ENCODE measurements around the gene CPNE8. TPM values are rescaled to one million over a fixed set of nuclear protein-coding genes. Genes with fewer than 3 reads are reported as not detected.

The CPNE8 gene
- total RNA-seq, 1 experiment from 2014 or later, result 23.6 TPM

DNA sequence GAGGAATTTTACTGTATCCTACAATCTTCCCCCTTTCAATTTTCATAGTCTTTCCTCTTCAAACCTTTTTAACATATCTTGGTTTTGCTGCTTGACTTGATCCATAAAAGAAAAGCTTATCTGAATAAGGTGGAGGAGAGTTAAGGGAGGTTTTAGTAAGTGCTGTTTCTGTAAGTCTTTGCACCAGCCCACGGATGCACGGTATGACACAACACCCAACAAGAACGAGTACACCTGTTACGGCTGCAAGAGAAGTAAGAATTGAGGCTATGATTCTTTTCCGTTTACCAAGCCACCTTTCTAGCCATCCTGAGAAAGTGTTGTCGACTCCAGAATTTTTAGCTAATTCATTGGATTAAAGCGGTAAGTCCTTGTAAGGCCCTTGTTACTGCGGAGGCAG, 26.1 kb upstream of the CPNE8 start:
- no peaks in the 10 kb centered on the region; the same call in 1 of the 2 replicates for H3K27me3 ChIP-seq (ENCODE audit: control insufficient read depth, insufficient read depth, low read length)
- no peak overlapping the region for H3K4me3 ChIP-seq (ENCODE audit: low read depth in 2 of 2, low read length in 2 of 2)
- in situ Hi-C loops (cut with HindIII; ENCODE audit: low pct_unique_long_range_greater_than_20kb, low sequenced_read_pairs), result no loop called here
- POLR2A ChIA-PET, result no interaction called here
- no TSS peak for BruUV-seq (replicated peaks)
- DNase-seq (ENCODE audit: low read depth, low spot score) (no peak), ATAC-seq (no peak)
- no peaks in the 10 kb centered on the region for H3K9me3 ChIP-seq (ENCODE audit: control insufficient read depth, insufficient read depth, low read depth, low read length)
- CTCF ChIA-PET, result no interaction called here
- no peaks in the 10 kb centered on the region for H3K4me1 ChIP-seq (ENCODE audit: control insufficient read depth, insufficient read depth, low read length)
- intact Hi-C loops (cut with micrococcal nuclease; ENCODE audit: unreplicated experiment), result no loop called here
- H3K36me3 ChIP-seq (ENCODE audit: control insufficient read depth, insufficient read depth, low read length), result no peaks in the 10 kb centered on the region
- H3K27ac ChIP-seq (ENCODE audit: low read length), result no peak overlapping the region
- TF ChIP-seq, protein P1, sequence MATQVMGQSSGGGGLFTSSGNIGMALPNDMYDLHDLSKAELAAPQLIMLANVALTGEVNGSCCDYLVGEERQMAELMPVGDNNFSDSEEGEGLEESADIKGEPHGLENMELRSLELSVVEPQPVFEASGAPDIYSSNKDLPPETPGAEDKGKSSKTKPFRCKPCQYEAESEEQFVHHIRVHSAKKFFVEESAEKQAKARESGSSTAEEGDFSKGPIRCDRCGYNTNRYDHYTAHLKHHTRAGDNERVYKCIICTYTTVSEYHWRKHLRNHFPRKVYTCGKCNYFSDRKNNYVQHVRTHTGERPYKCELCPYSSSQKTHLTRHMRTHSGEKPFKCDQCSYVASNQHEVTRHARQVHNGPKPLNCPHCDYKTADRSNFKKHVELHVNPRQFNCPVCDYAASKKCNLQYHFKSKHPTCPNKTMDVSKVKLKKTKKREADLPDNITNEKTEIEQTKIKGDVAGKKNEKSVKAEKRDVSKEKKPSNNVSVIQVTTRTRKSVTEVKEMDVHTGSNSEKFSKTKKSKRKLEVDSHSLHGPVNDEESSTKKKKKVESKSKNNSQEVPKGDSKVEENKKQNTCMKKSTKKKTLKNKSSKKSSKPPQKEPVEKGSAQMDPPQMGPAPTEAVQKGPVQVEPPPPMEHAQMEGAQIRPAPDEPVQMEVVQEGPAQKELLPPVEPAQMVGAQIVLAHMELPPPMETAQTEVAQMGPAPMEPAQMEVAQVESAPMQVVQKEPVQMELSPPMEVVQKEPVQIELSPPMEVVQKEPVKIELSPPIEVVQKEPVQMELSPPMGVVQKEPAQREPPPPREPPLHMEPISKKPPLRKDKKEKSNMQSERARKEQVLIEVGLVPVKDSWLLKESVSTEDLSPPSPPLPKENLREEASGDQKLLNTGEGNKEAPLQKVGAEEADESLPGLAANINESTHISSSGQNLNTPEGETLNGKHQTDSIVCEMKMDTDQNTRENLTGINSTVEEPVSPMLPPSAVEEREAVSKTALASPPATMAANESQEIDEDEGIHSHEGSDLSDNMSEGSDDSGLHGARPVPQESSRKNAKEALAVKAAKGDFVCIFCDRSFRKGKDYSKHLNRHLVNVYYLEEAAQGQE (IDR thresholded peaks at IDR 0.05; ENCODE audit: insufficient read depth in 1 of 2, low read depth in 2 of 2, low read length in 1 of 2), result no peak
- TF ChIP-seq, protein P2, sequence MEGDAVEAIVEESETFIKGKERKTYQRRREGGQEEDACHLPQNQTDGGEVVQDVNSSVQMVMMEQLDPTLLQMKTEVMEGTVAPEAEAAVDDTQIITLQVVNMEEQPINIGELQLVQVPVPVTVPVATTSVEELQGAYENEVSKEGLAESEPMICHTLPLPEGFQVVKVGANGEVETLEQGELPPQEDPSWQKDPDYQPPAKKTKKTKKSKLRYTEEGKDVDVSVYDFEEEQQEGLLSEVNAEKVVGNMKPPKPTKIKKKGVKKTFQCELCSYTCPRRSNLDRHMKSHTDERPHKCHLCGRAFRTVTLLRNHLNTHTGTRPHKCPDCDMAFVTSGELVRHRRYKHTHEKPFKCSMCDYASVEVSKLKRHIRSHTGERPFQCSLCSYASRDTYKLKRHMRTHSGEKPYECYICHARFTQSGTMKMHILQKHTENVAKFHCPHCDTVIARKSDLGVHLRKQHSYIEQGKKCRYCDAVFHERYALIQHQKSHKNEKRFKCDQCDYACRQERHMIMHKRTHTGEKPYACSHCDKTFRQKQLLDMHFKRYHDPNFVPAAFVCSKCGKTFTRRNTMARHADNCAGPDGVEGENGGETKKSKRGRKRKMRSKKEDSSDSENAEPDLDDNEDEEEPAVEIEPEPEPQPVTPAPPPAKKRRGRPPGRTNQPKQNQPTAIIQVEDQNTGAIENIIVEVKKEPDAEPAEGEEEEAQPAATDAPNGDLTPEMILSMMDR (IDR thresholded peaks at IDR 0.05), result no peak
- TF ChIP-seq SIN3A (IDR thresholded peaks at IDR 0.05; ENCODE audit: borderline replicate concordance, insufficient read depth, low read depth, low read length) (no peak), POLR2AphosphoS5 (IDR thresholded peaks at IDR 0.05; ENCODE audit: low read depth, low read length) (no peak), TCF7L2 (IDR thresholded peaks at IDR 0.05; ENCODE audit: low read depth, low read length) (no peak)

DNA sequence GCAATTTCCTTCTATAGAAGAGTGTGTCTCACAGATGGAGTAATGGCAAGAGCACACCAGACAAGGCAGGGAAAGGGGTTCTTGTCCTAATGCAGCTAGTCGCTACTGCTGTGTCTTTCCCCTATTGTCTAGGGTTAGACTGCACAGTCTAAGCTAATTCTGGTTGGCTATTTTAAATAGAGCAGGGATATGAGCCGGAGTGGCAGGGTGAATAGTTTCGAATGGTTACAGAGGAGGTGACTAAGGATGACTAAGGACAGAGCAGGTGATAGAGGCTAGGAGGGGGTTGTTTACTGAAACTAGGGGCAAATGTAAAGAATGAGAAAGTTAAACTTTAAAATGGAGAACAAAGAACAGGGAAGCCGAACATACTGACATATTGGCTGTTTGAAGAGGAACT, 25.6 kb upstream of the CPNE8 start:
- POLR2A ChIA-PET, result no interaction called here
- intact Hi-C loops (cut with micrococcal nuclease; ENCODE audit: unreplicated experiment), result no loop called here
- no peaks in the 10 kb centered on the region for H3K9me3 ChIP-seq (ENCODE audit: control insufficient read depth, insufficient read depth, low read depth, low read length)
- H3K4me3 ChIP-seq (ENCODE audit: low read depth in 2 of 2, low read length in 2 of 2), result no peak overlapping the region
- no peaks in the 10 kb centered on the region; the same call in 1 of the 2 replicates for H3K27me3 ChIP-seq (ENCODE audit: control insufficient read depth, insufficient read depth, low read length)
- H3K36me3 ChIP-seq (ENCODE audit: control insufficient read depth, insufficient read depth, low read length), result no peaks in the 10 kb centered on the region
- DNase-seq (ENCODE audit: low read depth, low spot score) (no peak), ATAC-seq (no peak)
- CTCF ChIA-PET, result no interaction called here
- in situ Hi-C loops (cut with HindIII; ENCODE audit: low pct_unique_long_range_greater_than_20kb, low sequenced_read_pairs), result no loop called here
- no TSS peak for BruUV-seq (replicated peaks)
- H3K27ac ChIP-seq (ENCODE audit: low read length), result no peak overlapping the region
- no peak for TF ChIP-seq POLR2AphosphoS5 (IDR thresholded peaks at IDR 0.05; ENCODE audit: low read depth, low read length)
- TF ChIP-seq, protein P1 (IDR thresholded peaks at IDR 0.05; ENCODE audit: insufficient read depth in 1 of 2, low read depth in 2 of 2, low read length in 1 of 2), result no peak
- H3K4me1 ChIP-seq (ENCODE audit: control insufficient read depth, insufficient read depth, low read length), result no peaks in the 10 kb centered on the region

All from Panc1 (cell line).